ENCODE measurements around the gene STARD10. TPM values are rescaled to one million over a fixed set of nuclear protein-coding genes. Genes with fewer than 3 reads are reported as not detected.

Gene STARD10
- total and polyA plus RNA-seq, 9 of the 15 experiments (the other 6 are each of a cell fraction or from before 2014, with no cell fraction given): 0.15 to 52.9 (median 32.3) TPM

GRCh38 chr11:72758304-72758689 is 35.5 kb downstream of the STARD10 start (continued):
- TF ChIP-seq, protein P1, sequence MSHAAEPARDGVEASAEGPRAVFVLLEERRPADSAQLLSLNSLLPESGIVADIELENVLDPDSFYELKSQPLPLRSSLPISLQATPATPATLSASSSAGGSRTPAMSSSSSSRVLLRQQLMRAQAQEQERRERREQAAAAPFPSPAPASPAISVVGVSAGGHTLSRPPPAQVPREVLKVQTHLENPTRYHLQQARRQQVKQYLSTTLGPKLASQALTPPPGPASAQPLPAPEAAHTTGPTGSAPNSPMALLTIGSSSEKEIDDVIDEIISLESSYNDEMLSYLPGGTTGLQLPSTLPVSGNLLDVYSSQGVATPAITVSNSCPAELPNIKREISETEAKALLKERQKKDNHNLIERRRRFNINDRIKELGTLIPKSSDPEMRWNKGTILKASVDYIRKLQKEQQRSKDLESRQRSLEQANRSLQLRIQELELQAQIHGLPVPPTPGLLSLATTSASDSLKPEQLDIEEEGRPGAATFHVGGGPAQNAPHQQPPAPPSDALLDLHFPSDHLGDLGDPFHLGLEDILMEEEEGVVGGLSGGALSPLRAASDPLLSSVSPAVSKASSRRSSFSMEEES (CRISPR knock-in tag; IDR thresholded peaks at IDR 0.05): no peak
- TF ChIP-seq ZNF444 (CRISPR knock-in tag; IDR thresholded peaks at IDR 0.05) (no peak), DACH1 (IDR thresholded peaks at IDR 0.05; ENCODE audit: partially characterized antibody) (no peak), ZC3H11A (IDR thresholded peaks at IDR 0.05; ENCODE audit: low read depth, low read length) (no peak), ZNF253 (CRISPR knock-in tag; conservative IDR thresholded peaks at IDR 0.05) (no peak), FOXA3 (CRISPR knock-in tag; conservative IDR thresholded peaks at IDR 0.05 in 1 of 2, IDR thresholded peaks at IDR 0.05 in 1 of 2) (no peak), SMAD3 (CRISPR knock-in tag; conservative IDR thresholded peaks at IDR 0.05) (no peak), ZNF274 (IDR thresholded peaks at IDR 0.05; ENCODE audit: borderline replicate concordance, low read depth, low read length) (no peak), SMAD2 (IDR thresholded peaks at IDR 0.05; ENCODE audit: low read depth, low read length) (no peak), MYC (IDR thresholded peaks at IDR 0.05; ENCODE audit: low read depth, low read length) (no peak), MYC (CRISPR knock-in tag; IDR thresholded peaks at IDR 0.05; ENCODE audit: borderline replicate concordance, low read depth) (peak; percentile 52; the same call in 1 of the 2 replicates), NR1H2 (CRISPR knock-in tag; IDR thresholded peaks at IDR 0.05) (no peak), ZC3H4 (CRISPR knock-in tag; IDR thresholded peaks at IDR 0.05; ENCODE audit: borderline replicate concordance) (no peak), HOMEZ (CRISPR knock-in tag; IDR thresholded peaks at IDR 0.05) (no peak), SMAD4 (CRISPR knock-in tag; conservative IDR thresholded peaks at IDR 0.05) (peak; percentile 59), RBM34 (IDR thresholded peaks at IDR 0.05; ENCODE audit: borderline replicate concordance, insufficient read depth, low read length) (no peak), ZNF121 (CRISPR knock-in tag; conservative IDR thresholded peaks at IDR 0.05) (no peak), ZNF384 (IDR thresholded peaks at IDR 0.05; ENCODE audit: low read depth, low read length) (no peak), CEBPG (CRISPR knock-in tag; IDR thresholded peaks at IDR 0.05) (peak; percentile 81), CEBPG (tag; conservative IDR thresholded peaks at IDR 0.05 in 1 of 2, IDR thresholded peaks at IDR 0.05 in 1 of 2) (peak; percentile 66 to 94), BRCA1 (IDR thresholded peaks at IDR 0.05) (no peak), BRCA1 (CRISPR knock-in tag; IDR thresholded peaks at IDR 0.05) (no peak), ZBTB1 (CRISPR knock-in tag; IDR thresholded peaks at IDR 0.05; ENCODE audit: borderline replicate concordance, low read depth) (no peak), CBX5 (IDR thresholded peaks at IDR 0.05; ENCODE audit: borderline replicate concordance, low read depth) (no peak)
- TF ChIP-seq, protein P2, sequence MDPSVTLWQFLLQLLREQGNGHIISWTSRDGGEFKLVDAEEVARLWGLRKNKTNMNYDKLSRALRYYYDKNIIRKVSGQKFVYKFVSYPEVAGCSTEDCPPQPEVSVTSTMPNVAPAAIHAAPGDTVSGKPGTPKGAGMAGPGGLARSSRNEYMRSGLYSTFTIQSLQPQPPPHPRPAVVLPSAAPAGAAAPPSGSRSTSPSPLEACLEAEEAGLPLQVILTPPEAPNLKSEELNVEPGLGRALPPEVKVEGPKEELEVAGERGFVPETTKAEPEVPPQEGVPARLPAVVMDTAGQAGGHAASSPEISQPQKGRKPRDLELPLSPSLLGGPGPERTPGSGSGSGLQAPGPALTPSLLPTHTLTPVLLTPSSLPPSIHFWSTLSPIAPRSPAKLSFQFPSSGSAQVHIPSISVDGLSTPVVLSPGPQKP (CRISPR knock-in tag; IDR thresholded peaks at IDR 0.05): no peak

Data from K562 (cell line).